CD4-positive, alpha-beta T cell treated with Interleukin-21 for 1 hour (primary cell): Measurements from ENCODE around the gene KDM4B.

Source experiments
- DNase-seq: peaks from one replicate; pipeline ENCODE4 v3.0.0-alpha.2; 2020

The KDM4B gene

DNA sequence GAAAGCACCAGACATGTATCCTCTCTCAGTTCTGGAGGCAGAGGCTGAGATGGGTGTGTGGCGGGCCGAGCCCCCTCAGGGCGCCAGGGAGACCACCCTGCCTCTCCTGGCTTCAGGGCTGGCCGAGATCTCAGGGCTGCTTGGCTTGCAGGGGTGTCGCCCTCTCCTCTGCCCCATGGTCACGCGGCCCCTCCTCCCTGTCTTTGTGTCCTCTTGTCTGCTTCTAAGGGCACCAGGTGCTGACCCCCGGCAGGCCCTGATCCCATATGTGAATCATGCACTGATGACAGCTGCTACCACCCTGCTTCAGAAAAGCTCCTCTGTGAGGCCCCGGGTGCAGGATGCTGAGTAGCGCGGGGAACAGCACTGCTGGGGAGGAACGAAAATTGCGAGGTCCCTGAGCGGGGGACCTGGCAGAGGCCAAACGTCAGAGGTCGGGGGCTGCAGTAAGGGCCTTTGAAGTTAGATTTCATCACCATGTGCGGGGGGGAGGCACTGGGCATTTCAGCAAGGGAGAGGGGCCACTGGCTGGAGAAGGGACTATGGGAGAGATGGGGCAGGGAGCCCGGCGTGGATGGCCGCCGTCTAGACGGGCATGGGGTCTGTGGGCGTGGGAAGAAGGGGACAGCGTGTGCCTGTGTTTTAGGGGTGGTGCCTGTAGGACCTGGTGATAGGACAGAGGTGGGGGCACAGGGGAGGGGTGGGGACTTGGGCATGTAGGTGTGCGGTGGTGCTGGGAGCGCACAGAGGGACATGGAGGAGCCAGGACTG lies 125.2 kb downstream of the KDM4B start:
- no peak for DNase-seq

DNA sequence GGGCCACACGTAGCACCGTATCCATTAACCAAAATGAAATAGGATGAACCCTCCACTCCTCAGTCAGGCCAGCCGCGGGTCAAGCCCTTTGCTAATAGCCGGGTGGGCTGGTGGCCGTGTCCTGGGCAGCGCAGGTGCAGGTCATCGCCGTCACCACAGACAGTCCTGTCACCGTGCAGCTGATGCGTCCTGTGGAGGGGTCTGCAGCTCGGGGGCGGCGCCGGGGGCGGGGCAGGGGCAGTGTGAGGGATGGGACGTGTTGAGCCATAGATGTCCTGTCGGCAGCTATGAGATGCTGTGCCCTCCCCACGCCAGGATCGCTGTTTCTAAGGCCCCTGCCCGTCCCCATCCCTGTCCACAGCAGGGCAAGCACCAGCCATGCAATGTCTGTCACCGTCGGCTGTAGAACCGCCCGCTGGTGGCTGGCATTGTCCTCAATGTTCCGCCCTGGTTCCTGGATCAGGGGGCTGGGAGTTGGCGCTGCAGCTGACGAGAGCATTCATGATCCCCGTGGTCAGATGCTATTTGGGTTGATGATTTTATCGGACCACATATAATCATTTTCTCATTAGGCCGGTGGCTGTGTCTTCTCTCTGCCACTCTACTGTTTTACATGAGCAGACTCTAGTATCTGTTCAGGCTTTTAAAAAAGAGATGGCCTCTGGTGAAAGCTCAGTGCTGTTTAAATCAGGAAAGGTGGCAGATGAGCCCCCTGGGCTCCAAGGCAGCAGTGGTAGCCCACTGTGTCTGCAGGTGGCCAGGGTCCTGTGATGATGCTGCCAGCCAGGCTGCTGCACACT lies 126.1 kb downstream of the KDM4B start:
- DNase-seq, result no peak

DNA sequence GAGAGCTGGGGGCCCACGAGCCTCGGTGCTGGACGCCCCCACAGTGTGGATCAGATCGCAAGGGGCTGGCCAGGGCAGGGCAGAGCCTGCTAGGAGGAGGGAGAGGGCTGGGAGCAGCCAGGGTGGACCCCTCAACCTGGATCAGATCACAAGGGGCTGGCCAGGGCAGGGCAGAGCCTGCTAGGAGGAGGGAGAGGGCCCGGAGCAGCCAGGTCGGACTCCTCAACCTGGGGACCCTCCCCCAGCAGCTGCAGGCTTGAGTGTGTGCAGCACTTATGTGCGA lies 126.6 kb downstream of the KDM4B start:
- no peak for DNase-seq

DNA sequence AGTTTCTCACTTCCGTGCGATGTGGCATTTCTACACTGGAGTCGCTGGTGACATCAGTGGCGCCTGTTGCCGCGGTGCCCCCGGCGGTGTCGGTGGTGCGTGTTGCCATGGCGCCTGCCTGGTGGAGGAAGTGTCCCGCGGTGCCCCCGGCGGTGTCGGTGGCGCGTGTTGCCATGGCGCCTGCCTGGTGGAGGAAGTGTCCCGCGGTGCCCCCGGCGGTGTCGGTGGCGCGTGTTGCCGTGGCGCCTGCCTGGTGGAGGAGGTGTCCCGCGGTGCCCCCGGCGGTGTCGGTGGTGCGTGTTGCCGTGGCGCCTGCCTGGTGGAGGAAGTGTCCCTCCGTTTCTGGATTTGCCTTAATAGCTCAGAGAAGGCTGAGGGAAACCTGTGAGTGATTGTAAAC lies 127.6 kb downstream of the KDM4B start:
- no peak for DNase-seq

DNA sequence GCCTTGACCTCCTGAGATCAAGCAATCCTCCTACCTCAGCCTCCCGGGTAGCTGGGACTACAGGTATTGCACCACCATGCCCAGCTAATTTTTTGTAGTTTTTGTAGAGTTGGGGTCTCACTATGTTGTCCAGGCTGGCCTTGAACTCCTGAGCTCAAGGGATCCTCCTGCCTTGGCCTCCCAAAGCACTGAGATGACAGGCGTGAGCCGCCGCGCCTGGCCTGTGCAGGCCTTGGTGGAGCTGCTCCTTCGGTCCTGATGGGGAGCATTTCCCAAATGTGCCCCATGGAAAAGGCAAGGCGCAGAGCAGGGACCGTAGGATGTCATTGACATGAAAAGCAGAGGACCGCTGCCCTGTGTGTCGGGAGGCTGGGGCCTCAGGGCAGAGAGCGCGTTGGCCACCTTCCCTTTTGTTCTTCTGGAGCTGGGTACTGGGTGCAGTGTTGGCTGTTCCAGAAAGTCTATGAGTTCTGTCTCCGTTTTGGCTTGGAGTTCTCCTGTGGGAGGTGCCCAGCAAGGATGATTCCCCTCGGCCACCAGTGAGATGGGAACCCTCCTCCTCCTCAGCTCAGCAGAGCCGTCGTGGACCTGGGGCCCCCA lies 128.5 kb downstream of the KDM4B start:
- DNase-seq, result no peak

DNA sequence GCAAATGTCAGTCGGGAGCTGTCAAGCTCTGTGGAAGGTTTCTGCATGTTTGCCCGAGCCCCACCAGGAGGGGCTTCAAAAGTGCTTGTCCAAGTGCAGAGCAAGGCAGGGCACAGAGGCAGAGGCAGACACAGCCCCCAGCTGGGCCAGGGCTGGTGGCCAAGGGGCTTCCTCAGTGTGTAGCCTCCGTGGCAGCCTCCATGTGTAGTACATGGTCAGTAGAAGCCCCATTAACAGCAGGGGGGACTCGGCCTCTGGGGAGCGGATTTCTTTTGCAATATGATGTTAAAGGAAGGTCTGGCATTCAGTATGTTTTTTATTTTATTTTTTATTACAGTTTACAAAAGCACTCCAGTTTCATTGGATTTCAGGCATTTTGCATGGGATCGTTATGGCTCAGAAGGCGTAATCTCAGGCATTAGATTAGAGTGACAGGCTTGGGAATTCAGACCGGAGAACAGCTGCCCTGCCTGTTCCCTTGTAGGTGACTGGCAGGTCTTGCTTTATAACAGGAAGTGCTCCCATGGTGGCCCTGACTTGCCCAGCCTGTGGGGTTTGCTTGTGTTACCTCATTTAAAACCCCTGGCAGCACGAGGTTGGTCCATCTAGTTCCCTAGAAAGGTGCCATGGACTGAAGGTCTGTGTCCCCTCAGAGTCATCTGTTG lies 129.2 kb downstream of the KDM4B start:
- no peak for DNase-seq

DNA sequence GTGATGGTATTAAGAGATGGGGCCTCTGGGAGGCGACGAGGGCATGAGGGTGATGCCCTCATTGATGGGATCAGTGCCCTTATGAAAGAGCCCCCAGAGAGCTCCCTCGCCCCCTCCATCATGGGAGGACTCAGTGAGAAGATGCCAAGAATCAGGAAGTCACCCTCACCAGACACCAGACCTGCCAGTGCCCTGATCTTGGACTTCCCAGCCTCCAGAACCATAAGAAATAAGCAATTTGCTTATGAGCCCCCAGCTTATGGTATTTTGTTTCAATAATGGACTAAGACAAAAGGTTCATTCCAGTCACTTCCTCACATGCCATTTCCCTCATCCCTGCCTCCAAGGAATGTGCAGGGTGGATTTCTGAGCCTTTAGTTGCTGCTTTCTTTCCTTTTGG lies 129.7 kb downstream of the KDM4B start:
- DNase-seq, result no peak

DNA sequence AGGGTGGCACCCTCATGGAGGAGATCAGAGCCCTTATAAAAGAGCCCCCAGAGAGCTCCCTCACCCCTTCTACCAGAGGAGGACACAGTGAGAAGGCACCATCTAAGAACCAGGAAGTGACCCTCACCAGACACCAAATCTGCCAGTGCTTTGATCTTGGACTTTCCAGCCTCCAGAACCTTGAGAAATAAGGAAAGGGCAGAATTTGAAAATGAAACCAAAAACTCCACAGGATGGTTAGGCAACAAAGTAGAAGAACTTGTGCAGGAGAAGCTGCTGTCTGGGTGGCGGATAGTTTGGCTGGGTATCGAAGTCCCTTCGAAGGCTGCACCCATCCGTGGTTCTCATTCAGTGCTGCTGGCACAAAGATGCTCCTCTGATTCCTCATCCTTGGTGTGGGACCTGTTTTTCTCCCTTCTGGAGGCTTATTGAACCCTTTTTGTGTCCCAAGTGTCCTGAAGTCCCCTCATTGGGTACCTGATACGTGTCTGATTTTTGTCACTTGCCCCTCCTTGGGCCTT lies 130.8 kb downstream of the KDM4B start:
- DNase-seq, result no peak

DNA sequence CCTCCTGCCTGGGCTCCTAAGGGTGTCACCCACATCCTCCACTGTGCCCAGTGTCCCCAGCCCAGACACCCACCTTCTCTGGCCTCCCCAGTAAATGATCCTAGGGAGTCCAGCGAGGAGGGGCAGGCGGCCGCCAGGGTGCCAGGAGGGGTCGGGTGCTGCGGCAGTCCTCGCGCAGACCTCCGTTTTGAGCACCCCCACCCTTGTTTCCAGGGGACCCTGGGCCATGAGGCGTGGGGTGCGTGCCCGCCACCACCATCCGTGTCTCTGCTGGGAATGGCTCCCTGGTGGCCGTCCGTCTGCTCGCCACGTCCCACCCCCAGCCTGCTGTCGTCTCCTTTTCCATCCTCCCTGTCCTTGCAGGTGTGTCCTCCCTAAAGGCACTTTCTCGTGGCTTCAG lies 133.0 kb downstream of the KDM4B start:
- no peak for DNase-seq

DNA sequence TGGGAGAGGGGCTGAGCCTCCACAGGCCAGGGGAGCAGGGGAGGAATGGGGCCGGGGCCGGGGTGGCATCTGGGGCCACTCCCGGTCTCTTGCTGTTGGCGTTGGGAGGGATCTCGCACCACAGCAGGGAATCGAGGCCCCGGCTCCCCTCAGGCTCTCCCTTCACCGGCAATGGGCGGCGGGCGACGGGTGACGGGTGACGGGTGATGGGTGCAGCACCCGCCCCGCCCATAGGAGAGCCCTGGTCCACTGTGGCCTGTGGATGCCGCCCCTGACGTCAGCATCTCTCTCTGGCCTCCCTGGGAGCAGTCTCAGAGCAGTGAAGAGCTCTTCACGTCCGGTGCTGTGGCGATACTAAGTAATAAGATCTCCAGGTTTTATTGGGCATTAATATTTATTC lies 133.6 kb downstream of the KDM4B start:
- DNase-seq, result no peak

DNA sequence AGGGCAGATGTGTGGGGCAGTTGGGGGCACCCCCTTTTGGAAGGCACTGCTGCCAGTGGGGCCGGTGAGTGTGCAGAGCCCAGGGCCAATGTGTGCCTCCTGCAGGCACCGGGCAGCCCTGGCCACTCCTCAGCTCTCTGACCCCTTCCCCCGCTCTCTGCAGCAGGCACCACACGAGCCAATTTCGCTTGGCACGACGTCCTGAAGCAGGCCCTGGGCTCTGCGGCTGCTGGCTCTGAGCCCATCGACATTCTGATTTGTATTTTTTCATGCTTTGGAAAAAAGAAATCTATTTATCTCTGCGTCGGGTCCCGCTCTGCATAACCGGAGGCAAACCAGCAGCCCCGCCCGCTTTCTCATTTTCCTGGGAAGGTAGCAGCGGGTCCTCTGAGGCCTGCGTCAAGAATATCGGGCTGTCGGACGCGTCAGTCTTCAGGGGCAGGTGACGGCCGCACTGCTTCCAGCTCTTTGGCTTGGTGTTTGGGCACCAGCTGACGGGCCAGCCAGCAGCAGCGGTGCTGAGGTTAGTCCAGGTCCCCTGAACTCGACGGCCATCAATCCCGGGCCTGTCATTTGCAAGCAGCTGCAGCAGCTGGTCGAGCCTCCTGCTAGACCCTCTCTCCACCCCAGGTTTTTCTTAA lies 134.3 kb downstream of the KDM4B start:
- no peak for DNase-seq

DNA sequence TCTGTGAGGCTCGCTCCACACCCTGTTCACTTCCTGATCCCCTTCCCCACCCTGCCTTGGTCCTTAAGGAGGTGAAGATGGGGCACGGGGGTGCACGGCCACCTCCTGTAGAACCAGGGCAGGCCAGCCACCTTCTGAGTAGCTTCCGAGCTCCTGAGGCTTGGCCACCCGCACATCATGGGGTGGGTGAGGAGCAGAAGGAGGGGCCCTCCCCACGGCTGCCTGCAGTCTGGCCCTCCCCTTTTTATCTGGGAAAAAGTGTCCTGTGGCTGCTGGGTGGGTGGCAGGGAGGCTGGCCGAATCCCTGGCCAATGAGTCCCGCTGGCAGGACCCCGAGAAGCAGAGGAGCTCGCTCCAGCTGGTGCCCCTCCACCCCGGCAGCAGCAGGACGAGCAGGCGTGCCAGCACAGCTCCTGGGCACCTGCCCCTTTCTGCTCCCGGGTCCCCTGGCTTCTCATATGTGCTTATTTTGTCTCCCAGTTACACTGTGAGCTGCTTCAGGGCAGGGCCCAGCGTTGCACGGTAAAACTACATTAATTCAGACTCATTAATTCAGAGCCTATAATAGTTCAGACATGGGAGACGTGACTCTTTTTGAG lies 135.0 kb downstream of the KDM4B start:
- DNase-seq, result no peak

DNA sequence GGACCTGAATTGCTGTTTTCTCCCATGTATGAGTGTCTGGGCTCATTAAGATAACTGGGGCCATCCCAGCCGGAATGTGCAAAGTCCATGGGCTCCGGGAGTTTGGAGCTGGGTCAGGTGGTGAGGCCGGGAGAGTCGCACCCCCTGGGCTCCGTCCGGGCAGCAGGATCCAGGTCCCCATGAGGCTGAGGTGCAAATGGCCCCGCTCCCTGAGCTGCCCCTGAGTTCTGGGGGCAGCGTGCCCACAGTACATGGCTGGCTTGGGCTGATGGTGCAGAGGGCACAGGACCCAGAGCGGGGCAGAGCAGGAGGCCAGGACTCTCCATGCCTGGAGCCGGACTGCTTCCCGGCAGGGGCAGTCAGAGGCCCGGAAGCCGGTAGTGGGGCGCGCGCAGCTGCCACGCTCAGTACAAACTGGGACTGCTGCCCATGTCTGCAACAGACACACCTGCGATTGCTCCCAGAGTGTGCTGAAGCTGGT lies 136.0 kb downstream of the KDM4B start:
- no peak for DNase-seq

DNA sequence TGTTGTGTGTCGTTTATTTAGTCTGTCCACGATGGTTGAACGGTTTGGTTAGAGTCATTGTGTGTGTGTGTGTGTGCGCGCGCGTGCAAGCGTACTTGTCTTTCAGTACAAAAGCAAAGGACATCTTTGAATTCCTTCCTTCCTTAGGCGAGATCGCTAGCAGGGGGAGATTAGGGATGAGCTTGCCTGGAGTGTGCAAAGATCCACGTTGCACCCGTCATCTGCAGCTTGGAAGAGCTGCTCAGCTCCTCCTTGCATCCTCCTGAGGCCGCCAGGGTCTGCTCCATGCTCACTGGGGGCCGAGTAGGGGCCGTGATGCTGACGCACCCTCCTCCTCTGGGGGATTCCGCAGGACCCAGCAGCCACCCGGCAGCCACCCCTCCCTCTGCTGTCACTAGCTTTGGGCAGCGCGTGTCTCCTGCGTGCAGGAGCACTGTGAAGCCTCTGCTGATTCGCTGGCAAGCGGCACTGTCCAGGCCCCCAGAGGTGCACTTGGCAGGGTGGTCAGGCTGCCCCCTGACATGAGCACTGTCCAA lies 137.3 kb downstream of the KDM4B start:
- DNase-seq, result no peak

DNA sequence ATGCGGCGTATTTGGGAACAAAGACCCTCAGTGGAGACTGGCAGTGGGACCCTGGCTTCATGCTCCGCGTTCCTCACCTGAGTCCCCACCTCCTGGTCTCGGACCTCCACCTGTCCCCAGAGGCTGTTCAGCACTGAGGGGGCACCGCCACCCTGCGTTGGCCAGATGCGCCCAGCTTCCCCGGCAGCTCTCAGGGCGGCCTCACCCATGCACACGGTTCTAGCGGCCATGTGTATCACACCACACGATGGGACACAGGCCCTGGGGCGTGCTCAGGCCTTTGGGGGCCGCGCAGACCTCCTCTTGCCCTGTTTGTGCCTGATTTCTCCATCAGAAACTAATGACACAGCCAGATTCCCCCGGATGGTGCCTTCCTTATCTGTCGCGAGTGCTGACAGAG lies 138.1 kb downstream of the KDM4B start:
- DNase-seq, result no peak

DNA sequence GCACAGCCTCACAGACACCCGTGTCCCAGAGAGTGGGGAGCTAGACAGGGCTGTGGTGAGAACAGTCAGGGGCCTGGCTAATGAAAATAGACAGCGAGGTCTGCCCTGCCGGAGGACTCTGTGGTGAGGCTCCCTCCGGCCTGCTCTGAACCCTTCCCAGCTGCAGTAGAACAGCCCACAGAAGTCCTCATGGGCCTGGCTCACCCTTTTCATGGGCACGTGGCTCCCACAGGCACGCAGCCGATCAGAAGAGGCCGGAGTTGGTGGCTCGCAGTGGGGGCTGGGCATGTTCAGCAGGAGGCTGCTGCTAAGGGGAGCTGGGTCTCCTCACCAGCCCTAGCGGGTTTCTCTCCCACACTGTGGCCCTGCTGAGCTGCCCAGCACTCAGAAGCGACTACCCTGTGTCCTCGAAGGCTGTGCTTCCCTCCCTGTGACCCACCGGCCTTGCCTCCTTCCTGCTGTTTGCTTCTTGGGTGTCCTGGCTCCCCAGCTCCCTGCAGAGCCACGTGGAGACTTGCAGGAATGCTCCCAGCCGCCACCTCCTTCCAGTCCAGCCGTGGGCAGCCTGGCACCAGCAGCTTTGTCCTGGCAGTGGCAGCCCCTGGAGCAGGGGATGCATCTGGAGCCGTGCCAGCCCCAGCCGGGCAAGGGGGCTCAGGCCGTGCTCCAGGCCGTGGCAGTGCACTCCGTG lies 138.7 kb downstream of the KDM4B start:
- DNase-seq, result no peak

DNA sequence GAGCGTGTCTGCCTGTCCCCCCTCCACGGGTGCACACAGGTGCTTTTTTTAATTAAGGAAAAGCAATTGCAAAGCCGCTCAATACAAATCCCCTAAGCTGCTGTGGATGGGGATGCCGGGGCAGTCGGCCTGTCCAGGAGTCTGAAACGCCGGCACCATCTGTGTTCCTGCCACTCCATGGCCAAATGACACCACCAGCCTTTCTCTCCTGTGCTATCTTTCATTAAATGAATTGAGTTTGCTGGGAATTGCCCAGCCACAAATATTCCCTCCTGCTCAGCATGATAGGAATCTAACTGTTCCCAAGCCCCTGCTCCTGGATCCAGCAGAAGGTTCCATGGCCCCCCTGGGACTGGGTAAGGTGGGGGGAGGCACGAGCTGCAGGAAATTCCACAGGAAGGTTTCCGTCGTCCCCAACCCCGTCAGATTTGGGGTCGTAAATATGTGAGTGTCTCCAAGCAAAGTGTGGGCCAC lies 139.2 kb downstream of the KDM4B start:
- DNase-seq, result no peak

DNA sequence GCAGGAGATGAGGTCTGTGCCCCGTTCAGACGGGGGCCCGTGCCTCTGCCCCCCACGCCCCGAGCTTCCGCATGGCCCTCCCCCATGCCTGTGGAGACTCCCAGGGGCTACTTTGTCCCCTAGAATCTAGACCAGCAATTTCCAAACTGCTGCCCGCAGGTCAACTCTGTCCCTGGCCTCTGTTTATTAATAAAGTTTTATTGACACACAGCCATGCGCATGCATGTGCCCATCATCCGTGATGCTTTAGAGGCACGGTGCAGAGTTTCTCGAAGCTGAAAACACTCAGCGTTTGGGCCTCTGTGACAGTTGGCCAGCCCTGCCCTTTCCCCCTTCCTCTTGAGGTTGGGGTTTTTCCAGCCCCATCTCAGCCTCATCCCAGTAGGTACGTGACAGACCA lies 140.0 kb downstream of the KDM4B start:
- DNase-seq, result no peak

DNA sequence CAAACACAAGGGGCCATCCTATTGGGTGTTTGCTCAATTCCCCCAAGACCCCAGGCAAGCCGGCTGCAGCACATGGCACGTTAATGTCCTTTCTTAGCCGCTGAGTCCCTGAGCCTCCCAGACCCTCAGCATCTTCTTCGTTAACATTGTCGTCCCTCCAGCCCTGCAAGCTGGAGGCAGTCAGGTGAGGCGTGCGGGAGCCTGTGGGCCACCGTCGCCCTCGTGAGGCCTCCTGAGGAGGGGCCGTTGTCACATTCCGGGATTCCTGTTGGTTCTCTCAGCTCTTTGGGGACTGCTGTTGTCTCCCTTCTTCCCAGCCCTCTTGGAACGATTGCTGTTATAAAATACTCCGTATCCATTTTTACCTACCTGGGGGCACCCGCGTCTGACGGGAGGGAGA lies 140.6 kb downstream of the KDM4B start:
- no peak for DNase-seq

DNA sequence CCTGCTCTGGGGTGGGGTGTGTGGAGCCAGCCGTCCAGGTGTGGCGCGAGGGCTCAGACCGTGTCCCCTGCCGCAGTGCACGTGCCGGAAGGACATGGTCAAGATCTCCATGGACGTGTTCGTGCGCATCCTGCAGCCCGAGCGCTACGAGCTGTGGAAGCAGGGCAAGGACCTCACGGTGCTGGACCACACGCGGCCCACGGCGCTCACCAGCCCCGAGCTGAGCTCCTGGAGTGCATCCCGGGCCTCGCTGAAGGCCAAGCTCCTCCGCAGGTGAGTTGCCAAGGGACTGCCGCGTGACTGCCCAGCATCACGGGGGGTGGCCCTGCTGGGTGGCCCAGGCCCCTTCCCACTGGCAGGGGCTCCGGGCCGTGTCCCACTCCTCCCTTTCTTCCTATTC lies 141.6 kb downstream of the KDM4B start:
- no peak for DNase-seq

DNA sequence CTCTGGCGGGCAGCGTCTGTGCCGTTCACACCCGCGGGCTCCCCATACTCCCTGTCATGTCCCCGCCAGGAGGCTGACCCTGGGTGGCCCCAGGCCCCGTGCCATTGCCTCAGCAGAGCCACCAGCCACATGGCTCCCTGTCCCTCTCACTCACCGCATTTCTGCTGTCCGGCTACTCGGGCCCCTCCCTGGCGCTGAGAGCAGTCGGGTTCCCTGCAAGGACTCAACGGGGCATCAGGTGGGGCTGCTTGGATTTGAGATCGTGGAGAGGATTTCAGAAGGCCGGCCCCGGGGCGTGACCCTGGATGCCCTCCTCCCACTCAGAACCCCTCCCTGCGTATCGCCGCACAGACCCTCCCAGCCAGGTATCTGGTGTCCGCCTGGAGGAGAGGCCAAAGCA lies 142.1 kb downstream of the KDM4B start:
- no peak for DNase-seq
